Measurements from ENCODE around the gene SPTLC3.

Gene SPTLC3

GRCh38 chr20:13060327-13060726, 51.6 kb downstream of the SPTLC3 start:
- FAIRE-seq (no peak), DNase-seq (ENCODE audit: insufficient read length, low spot score) (no peak)
- TF ChIP-seq CTCF (IDR thresholded peaks at IDR 0.05; ENCODE audit: insufficient read depth, missing control alignments): no peak

- no peak for TF ChIP-seq CTCF (IDR thresholded peaks at IDR 0.05; ENCODE audit: insufficient read depth, missing control alignments)
- FAIRE-seq: no peak
- no peak for DNase-seq (ENCODE audit: insufficient read length, low spot score)
These were observed 52.6 kb downstream of the SPTLC3 start for GRCh38 chr20:13061381-13061780.

GRCh38 chr20:13062789-13063188, 54.0 kb downstream of the SPTLC3 start:
- TF ChIP-seq CTCF (IDR thresholded peaks at IDR 0.05; ENCODE audit: insufficient read depth, missing control alignments): no peak
- no peak for FAIRE-seq
- no peak for DNase-seq (ENCODE audit: insufficient read length, low spot score)

- FAIRE-seq: no peak
- no peak for TF ChIP-seq CTCF (IDR thresholded peaks at IDR 0.05; ENCODE audit: insufficient read depth, missing control alignments)
- no peak for DNase-seq (ENCODE audit: insufficient read length, low spot score)
These were observed 59.6 kb downstream of the SPTLC3 start for GRCh38 chr20:13068336-13068735.

GRCh38 chr20:13081877-13082276, 73.1 kb downstream of the SPTLC3 start:
- FAIRE-seq: no peak
- TF ChIP-seq CTCF (IDR thresholded peaks at IDR 0.05; ENCODE audit: insufficient read depth, missing control alignments): no peak
- DNase-seq (ENCODE audit: insufficient read length, low spot score): no peak

- TF ChIP-seq CTCF (IDR thresholded peaks at IDR 0.05; ENCODE audit: insufficient read depth, missing control alignments): no peak
- FAIRE-seq (no peak), DNase-seq (ENCODE audit: insufficient read length, low spot score) (no peak)
These were observed 73.6 kb downstream of the SPTLC3 start for GRCh38 chr20:13082378-13082777.

- FAIRE-seq (no peak), DNase-seq (ENCODE audit: insufficient read length, low spot score) (no peak)
- no peak for TF ChIP-seq CTCF (IDR thresholded peaks at IDR 0.05; ENCODE audit: insufficient read depth, missing control alignments)
These were observed 76.5 kb downstream of the SPTLC3 start for GRCh38 chr20:13085275-13085674.
